ENCODE results near the gene NUDT15. TPM values are rescaled to one million over a fixed set of nuclear protein-coding genes. Genes with fewer than 3 reads are reported as not detected.
"Not testable (repeated sequence)": the region's sequence is repeated elsewhere in the genome, so short reads cannot be mapped to it uniquely, and the experiment has no call there.

Gene NUDT15
- polyA plus RNA-seq (2012; ENCODE audit: insufficient read depth, insufficient read length): 22.3 TPM

- peak; percentile 98 for DNase-seq (ENCODE audit: low read depth, low spot score)
- peak within 1 kb of the TSS; percentile 60 for H3K4me3 ChIP-seq (ENCODE audit: low read length)
Observed at GRCh38 chr13:48037346-48038173, at the start of gene NUDT15. Gene NUDT15 (plus strand): TSS chr13:48037726. CDS start chr13:48037747, 21 bp downstream.

- no peak for DNase-seq (ENCODE audit: low read depth, low spot score)
- H3K4me3 ChIP-seq (ENCODE audit: low read length): no peak overlapping the region
Observed at GRCh38 chr13:47990427-47990826, 47.1 kb upstream of the NUDT15 start.

- H3K4me3 ChIP-seq (ENCODE audit: low read length): no peak overlapping the region
- DNase-seq (ENCODE audit: low read depth, low spot score): no peak
Observed at GRCh38 chr13:47990920-47991466, 46.5 kb upstream of the NUDT15 start.

GRCh38 chr13:47991859-47992258, 45.7 kb upstream of the NUDT15 start:
- DNase-seq (ENCODE audit: low read depth, low spot score): no peak
- H3K4me3 ChIP-seq (ENCODE audit: low read length): no peak overlapping the region

- no peak for DNase-seq (ENCODE audit: low read depth, low spot score)
- H3K4me3 ChIP-seq (ENCODE audit: low read length): no peak overlapping the region
Observed at GRCh38 chr13:47997384-47997783, 40.1 kb upstream of the NUDT15 start.

GRCh38 chr13:47999973-48000372, 37.6 kb upstream of the NUDT15 start:
- H3K4me3 ChIP-seq (ENCODE audit: low read length): peak overlapping the region; percentile 93
- DNase-seq (ENCODE audit: low read depth, low spot score): no peak

- DNase-seq (ENCODE audit: low read depth, low spot score): no peak
- H3K4me3 ChIP-seq (ENCODE audit: low read length): peak overlapping the region; percentile 93
Observed at GRCh38 chr13:48000559-48001113, 36.9 kb upstream of the NUDT15 start.

GRCh38 chr13:48001114-48001881, 36.2 kb upstream of the NUDT15 start, which contains the start of gene SUCLA2:
Gene SUCLA2 (minus strand): TSS chr13:48001273. CDS start chr13:48001269, 4 bp downstream.
- H3K4me3 ChIP-seq (ENCODE audit: low read length): peak within 1 kb of the TSS; percentile 93

GRCh38 chr13:48001999-48002398, 35.5 kb upstream of the NUDT15 start:
- DNase-seq (ENCODE audit: low read depth, low spot score); H3K4me3 ChIP-seq (ENCODE audit: low read length): not testable (repeated sequence)

More at GRCh38 chr13:48001114-48001881, 36.2 kb upstream of the NUDT15 start, which contains the start of gene SUCLA2:
- DNase-seq (ENCODE audit: low read depth, low spot score): peak; percentile 76

- no peak for DNase-seq (ENCODE audit: low read depth, low spot score)
Observed at GRCh38 chr13:48004201-48004600, 33.3 kb upstream of the NUDT15 start.

GRCh38 chr13:48006396-48006795, 31.1 kb upstream of the NUDT15 start:
- DNase-seq (ENCODE audit: low read depth, low spot score): no peak

More at GRCh38 chr13:48004201-48004600, 33.3 kb upstream of the NUDT15 start:
- no peak overlapping the region for H3K4me3 ChIP-seq (ENCODE audit: low read length)

GRCh38 chr13:48009284-48009683, 28.2 kb upstream of the NUDT15 start:
- no peak for DNase-seq (ENCODE audit: low read depth, low spot score)
- H3K4me3 ChIP-seq (ENCODE audit: low read length): no peak overlapping the region

More at GRCh38 chr13:48006396-48006795, 31.1 kb upstream of the NUDT15 start:
- no peak overlapping the region for H3K4me3 ChIP-seq (ENCODE audit: low read length)

- H3K4me3 ChIP-seq (ENCODE audit: low read length): no peak overlapping the region
- DNase-seq (ENCODE audit: low read depth, low spot score): no peak
Observed at GRCh38 chr13:48010698-48011097, 26.8 kb upstream of the NUDT15 start.

- H3K4me3 ChIP-seq (ENCODE audit: low read length): no peak overlapping the region
- no peak for DNase-seq (ENCODE audit: low read depth, low spot score)
Observed at GRCh38 chr13:48012668-48013067, 24.9 kb upstream of the NUDT15 start.

- no peak overlapping the region for H3K4me3 ChIP-seq (ENCODE audit: low read length)
- no peak for DNase-seq (ENCODE audit: low read depth, low spot score)
Observed at GRCh38 chr13:48014359-48014758, 23.2 kb upstream of the NUDT15 start.

- H3K4me3 ChIP-seq (ENCODE audit: low read length): no peak overlapping the region
- DNase-seq (ENCODE audit: low read depth, low spot score): no peak
Observed at GRCh38 chr13:48018637-48019036, 18.9 kb upstream of the NUDT15 start.

- DNase-seq (ENCODE audit: low read depth, low spot score): no peak
- H3K4me3 ChIP-seq (ENCODE audit: low read length): no peak overlapping the region
Observed at GRCh38 chr13:48019796-48020195, 17.7 kb upstream of the NUDT15 start.

GRCh38 chr13:48028066-48028465, 9.5 kb upstream of the NUDT15 start:
- H3K4me3 ChIP-seq (ENCODE audit: low read length): no peak overlapping the region
- no peak for DNase-seq (ENCODE audit: low read depth, low spot score)

- H3K4me3 ChIP-seq (ENCODE audit: low read length): no peak overlapping the region
- no peak for DNase-seq (ENCODE audit: low read depth, low spot score)
Observed at GRCh38 chr13:48029859-48030258, 7.7 kb upstream of the NUDT15 start.
